HepG2 (cell line): ENCODE data around the gene COMP.

Experiments used
- ADNP ChIP-seq: sonication (generic); formaldehyde crosslinking; IDR thresholded peaks from 2 replicates; pipeline ENCODE4 v1.4.0; 2020; ENCODE audit warnings: missing genetic modification reagents
- CTCF ChIP-seq: sonication (generic); formaldehyde crosslinking; IDR thresholded peaks from 2 replicates; pipeline ENCODE4 v1.5.0; 2020; ENCODE audit warnings: mild to moderate bottlenecking, missing genetic modification reagents, moderate library complexity
- ESRRA ChIP-seq: sonication (generic); formaldehyde crosslinking; IDR thresholded peaks from 2 replicates; pipeline ENCODE4 v1.5.1; 2020; ENCODE audit warnings: mild to moderate bottlenecking, low read depth, missing genetic modification reagents
- NR3C1 ChIP-seq: sonication (generic); formaldehyde crosslinking; IDR thresholded peaks from 2 replicates; pipeline ENCODE4 v1.4.0; 2020; ENCODE audit warnings: missing genetic modification reagents
- REST ChIP-seq, 2 experiments: IDR thresholded peaks; 2 replicates each; pipeline ENCODE4 v1.6.1; 2011 to 2012; ENCODE audit warnings: low read length in 2 of 2, borderline replicate concordance in 1 of 2, low read depth in 1 of 2, mild to moderate bottlenecking in 1 of 2, moderate library complexity in 1 of 2
- ZNF136 ChIP-seq: sonication (generic); formaldehyde crosslinking; IDR thresholded peaks from 2 replicates; pipeline ENCODE4 v1.8.1; 2022; ENCODE audit warnings: low read depth, mild to moderate bottlenecking, moderate library complexity, missing genetic modification reagents
- ZNF784 ChIP-seq: sonication (generic); formaldehyde crosslinking; IDR thresholded peaks from 2 replicates; pipeline ENCODE4 v1.5.1; 2020; ENCODE audit warnings: missing genetic modification reagents, mild to moderate bottlenecking, borderline replicate concordance

- no peak for TF ChIP-seq ZNF784 (CRISPR knock-in tag)
- TF ChIP-seq ADNP (CRISPR knock-in tag) = no peak
- no peak for TF ChIP-seq ESRRA (CRISPR knock-in tag)
- TF ChIP-seq REST (IDR thresholded peaks at IDR 0.05; ENCODE audit: borderline replicate concordance in 1 of 2, low read depth in 1 of 2, low read length in 2 of 2) = no peak
- TF ChIP-seq NR3C1 = no peak
- no peak for TF ChIP-seq ZNF136 (CRISPR knock-in tag)
- no peak for TF ChIP-seq CTCF (CRISPR knock-in tag)
Measured at GRCh38 chr19:18794692-18795091, 3.6 kb upstream of the COMP start.
